SK-N-DZ (cell line): ENCODE results near the gene VAMP4.

Source experiments
- DNase-seq: peaks from one replicate; pipeline ENCODE4 v3.0.0-alpha.2; 2015; ENCODE audit warnings: low spot score
- small RNA-seq, 2 experiments: library from RNA; depleted of rRNA; stranded (forward); fragments of <200 nt; gene quantifications; one replicate each; pipeline ENCODE3, GENCODE V24; 2014

Gene VAMP4

DNA sequence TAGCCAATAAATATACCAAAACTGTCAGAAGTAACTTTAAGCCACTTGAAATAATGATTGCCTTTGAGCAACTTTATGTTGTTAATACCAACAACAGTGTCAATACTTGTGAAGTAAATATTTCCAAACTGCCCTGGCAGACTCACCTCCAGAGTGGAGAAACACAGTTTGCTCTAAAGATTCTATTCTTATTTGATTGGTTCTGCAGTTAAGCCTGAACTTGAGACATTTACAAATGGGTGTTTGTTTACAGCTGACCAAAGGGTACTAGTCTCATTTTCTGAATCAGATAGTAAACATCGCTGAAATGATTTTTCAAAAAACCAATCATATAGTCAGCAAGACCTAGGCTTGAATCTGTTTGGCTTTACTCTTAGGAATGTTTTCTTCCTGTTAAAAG, 88.1 kb downstream of the VAMP4 start:
- no peak for DNase-seq

DNA sequence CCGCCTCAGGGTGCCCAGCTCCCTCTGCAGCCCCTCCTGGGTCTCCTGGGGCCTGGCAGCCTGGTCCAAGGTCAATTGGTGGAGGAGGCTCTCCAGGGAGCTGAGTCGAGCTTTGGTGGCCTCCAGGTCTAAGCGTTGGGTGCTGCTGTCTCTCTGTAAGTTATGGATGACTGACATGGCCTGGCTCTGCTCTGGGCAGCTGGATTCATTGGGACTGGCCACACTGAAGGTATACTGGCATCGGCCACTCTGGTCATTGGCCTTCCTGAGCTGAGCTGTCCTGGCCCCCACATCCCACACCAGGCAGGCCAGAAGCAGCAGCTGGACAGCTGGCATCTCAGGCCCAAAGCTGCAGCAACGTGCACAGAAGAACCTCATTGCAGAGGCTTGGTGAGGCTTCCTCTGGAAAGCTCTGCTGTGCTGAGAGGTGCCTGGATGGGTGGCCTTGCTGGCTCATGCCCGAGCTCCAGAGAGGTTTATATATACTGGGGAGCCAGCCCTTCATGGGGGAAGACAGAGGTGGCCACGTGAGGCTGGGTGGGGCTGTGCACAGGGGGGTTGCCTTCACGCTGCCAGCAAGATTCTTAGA, 89.5 kb downstream of the VAMP4 start, which contains the start of gene MYOC:
Gene MYOC (minus strand): TSS at position 455 of the 589 bp plus-strand sequence. CDS start 77 bp downstream, at position 378.
- no peak for DNase-seq

Small RNAs within 50 kb of the gene (small RNA-seq; reads per million reads assigned to genes)
- gene RF00601, result 0 reads per million in 2 experiments
